ENCODE results near the gene TRAF3IP1. TPM values are rescaled to one million over a fixed set of nuclear protein-coding genes. Genes with fewer than 3 reads are reported as not detected.

The TRAF3IP1 gene
- total and polyA plus RNA-seq, 11 donors = 3.8 to 20.3 (median 12.4) TPM

- intact Hi-C loops (cut with DNase I) = no loop called here
- DNase-seq (no peak), ATAC-seq (no peak)
- TF ChIP-seq CTCF (IDR thresholded peaks at IDR 0.05) (no peak), POLR2A (IDR thresholded peaks at IDR 0.05) (no peak)
- no peaks in the 10 kb centered on the region for H3K4me1 ChIP-seq
- no peaks in the 10 kb centered on the region for H3K36me3 ChIP-seq
- H3K9me3 ChIP-seq = no peaks in the 10 kb centered on the region
- no peak overlapping the region for H3K4me3 ChIP-seq
- no peak overlapping the region for H3K27ac ChIP-seq
- WGBS, 4 donors = 90 to 92% (median 91%) methylated on average over 7 to 8 of the region's 8 CpGs
- no peaks in the 10 kb centered on the region for H3K27me3 ChIP-seq
Measured at GRCh38 chr2:238313289-238313990, 6.9 kb upstream of the TRAF3IP1 start.

- Histone ChIP-seq H3K4me3 (no peak overlapping the region), H3K27me3 (no peaks in the 10 kb centered on the region), H3K36me3 (no peaks in the 10 kb centered on the region), H3K27ac (no peak overlapping the region), H3K4me1 (no peaks in the 10 kb centered on the region), H3K9me3 (no peaks in the 10 kb centered on the region)
- TF ChIP-seq POLR2A (IDR thresholded peaks at IDR 0.05) (no peak), CTCF (IDR thresholded peaks at IDR 0.05) (no peak)
- no peak for DNase-seq
- 68 to 80% (median 74%) methylated on average over 2 of the region's 2 CpGs for WGBS, 4 donors
- intact Hi-C loops (cut with DNase I) = no loop called here
- ATAC-seq = no peak
Measured at GRCh38 chr2:238313991-238314350, 6.3 kb upstream of the TRAF3IP1 start.

GRCh38 chr2:238314576-238314975 lies 5.7 kb upstream of the TRAF3IP1 start:
- H3K4me3 ChIP-seq = no peak overlapping the region
- no peaks in the 10 kb centered on the region for H3K9me3 ChIP-seq
- ATAC-seq (peak in 1 of 4 donors; percentile 45), DNase-seq (no peak)
- no peaks in the 10 kb centered on the region for H3K27me3 ChIP-seq
- TF ChIP-seq CTCF (IDR thresholded peaks at IDR 0.05) (no peak), POLR2A (IDR thresholded peaks at IDR 0.05) (no peak)
- intact Hi-C loops (cut with DNase I) = no loop called here
- no peaks in the 10 kb centered on the region for H3K36me3 ChIP-seq
- H3K27ac ChIP-seq = no peak overlapping the region
- WGBS, 4 donors = 93 to 98% (median 95%) methylated on average over 6 to 8 of the region's 8 CpGs
- H3K4me1 ChIP-seq = peaks cover 0 to 3% (median under 1%) of the 10 kb centered on the region in 12 donors

GRCh38 chr2:238315031-238315595 lies 5.2 kb upstream of the TRAF3IP1 start:
- no peak for DNase-seq
- no peak for TF ChIP-seq POLR2A (IDR thresholded peaks at IDR 0.05)
- TF ChIP-seq CTCF (IDR thresholded peaks at IDR 0.05) = no peak
- H3K36me3 ChIP-seq = no peaks in the 10 kb centered on the region
- H3K4me3 ChIP-seq = no peak overlapping the region
- H3K27ac ChIP-seq = no peak overlapping the region
- H3K4me1 ChIP-seq = peaks cover 0 to 7% (median 4%) of the 10 kb centered on the region in 12 donors
- no peak for ATAC-seq
- intact Hi-C loops (cut with DNase I) = no loop called here
- H3K27me3 ChIP-seq = no peaks in the 10 kb centered on the region
- no peaks in the 10 kb centered on the region for H3K9me3 ChIP-seq
- 93 to 97% (median 95%) methylated on average over 5 to 13 of the region's 13 CpGs for WGBS, 4 donors
